HepG2 (cell line): ENCODE measurements around the gene NR3C2. TPM values are rescaled to one million over a fixed set of nuclear protein-coding genes. Genes with fewer than 3 reads are reported as not detected.

Experiments used
- ATAC-seq: fragments of 200-7000 bp; cut with Tn5 transposase; 3 replicates; pipeline ENCODE4 v1.9.1; 2020; ENCODE audit warnings: mild to moderate bottlenecking, moderate library complexity
- BruUV-seq: library from RNA; stranded (reverse); fragments of 400-500 nt; replicated peaks from 2 replicates; lab custom pipeline; 2021; lab: Mats Ljungman, UMichigan
- CTCF ChIA-PET: fragments of 300-600 bp; formaldehyde crosslinking; extraction: SDS; loops from one replicate; lab custom pipeline; 2021; ENCODE audit warnings: low total read pairs, inconsistent platforms, low intra/inter-chr PET ratio; lab: Yijun Ruan, JAX
- POLR2A ChIA-PET: fragments of 350-600 bp; sonication (Branson Sonifier 250); formaldehyde crosslinking; loops from one replicate; lab custom pipeline; 2020; ENCODE audit warnings: antibody characterized with exemption, inconsistent platforms; lab: Yijun Ruan, JAX
- DNase-seq: peaks from one replicate; pipeline ENCODE4 v3.0.0-alpha.2; 2015; ENCODE audit warnings: low spot score
- FAIRE-seq: peaks from 3 replicates; lab custom pipeline; 2011; peaks lifted over from hg19 to GRCh38; lab: Jason Lieb, UNC
- H2AFZ ChIP-seq: one replicate; pipeline ENCODE4 v1.6.1; 2011; ENCODE audit warnings: low read length, inconsistent platforms
- H3K27ac ChIP-seq: fragments of 300-600 bp; 3 replicates; pipeline ENCODE4 v1.8.0; 2011; ENCODE audit warnings: mixed run types, mild to moderate bottlenecking, mixed read lengths, low read length, inconsistent platforms; ENCODE audit not compliant: insufficient read depth; ENCODE audit errors: extremely low read length
- H3K27me3 ChIP-seq, 2 experiments: fragments of 200-600 bp in 1 of 2; 2 replicates in 1 of 2; 3 replicates in 1 of 2; pipeline versions ENCODE4 v1.6.0 to v1.8.0; 2011; ENCODE audit warnings: low read length in 2 of 2, mild to moderate bottlenecking in 2 of 2, moderate library complexity in 2 of 2, inconsistent platforms in 1 of 2; ENCODE audit not compliant: insufficient read depth in 2 of 2, control insufficient read depth in 1 of 2
- H3K36me3 ChIP-seq, 2 experiments: fragments of 200-600 bp in 1 of 2; replicated peaks in 1 of 2; 2 replicates in 1 of 2; 3 replicates in 1 of 2; pipeline versions ENCODE4 v1.5.1 to v1.8.0; 2011; ENCODE audit warnings: low read length in 2 of 2, inconsistent platforms in 1 of 2; ENCODE audit not compliant: insufficient read depth in 2 of 2, control insufficient read depth in 1 of 2
- H3K4me1 ChIP-seq: 2 replicates; pipeline ENCODE4 v1.5.1; 2012; ENCODE audit warnings: low read length, inconsistent platforms; ENCODE audit not compliant: insufficient read depth
- H3K4me2 ChIP-seq: 2 replicates; pipeline ENCODE4 v1.6.0; 2011; ENCODE audit warnings: low read depth, low read length, inconsistent platforms
- H3K4me3 ChIP-seq, 3 experiments: fragments of 200-600 bp in 1 of 3; sonication (generic), shearing (Covaris generic) in 1 of 3; replicated peaks in 1 of 3; 2 replicates each; pipeline ENCODE4 v1.5.1; 2011 to 2016; ENCODE audit warnings: low read length in 3 of 3, inconsistent platforms in 2 of 3, low read depth in 2 of 3, mild to moderate bottlenecking in 2 of 3, control low read depth in 1 of 3, mixed read lengths in 1 of 3; ENCODE audit not compliant: insufficient read depth in 1 of 3
- H3K79me2 ChIP-seq: one replicate; pipeline ENCODE4 v1.6.1; 2011; ENCODE audit warnings: low read length, inconsistent platforms; ENCODE audit not compliant: insufficient read depth
- H3K9ac ChIP-seq: 2 replicates; pipeline ENCODE4 v1.6.0; 2011; ENCODE audit warnings: mild to moderate bottlenecking, low read depth, low read length, inconsistent platforms; ENCODE audit not compliant: insufficient read depth
- H3K9me3 ChIP-seq: 2 replicates; pipeline ENCODE4 v1.5.1; 2012; ENCODE audit warnings: mild to moderate bottlenecking, low read length
- H4K20me1 ChIP-seq: 2 replicates; pipeline ENCODE4 v1.6.0; 2011; ENCODE audit warnings: inconsistent platforms, mild to moderate bottlenecking, low read length, moderate library complexity; ENCODE audit not compliant: insufficient read depth
- CBX5 ChIP-seq: sonication (generic); formaldehyde crosslinking; IDR thresholded peaks from 2 replicates; pipeline ENCODE4 v1.4.0; 2020; ENCODE audit warnings: missing genetic modification reagents, borderline replicate concordance
- THAP8 ChIP-seq: sonication (generic); formaldehyde crosslinking; IDR thresholded peaks from 2 replicates; pipeline ENCODE4 v1.5.1; 2020; ENCODE audit warnings: missing genetic modification reagents, mild to moderate bottlenecking, borderline replicate concordance
- ZBTB1 ChIP-seq: sonication (generic); formaldehyde crosslinking; IDR thresholded peaks from 2 replicates; pipeline ENCODE4 v1.4.0; 2020; ENCODE audit warnings: missing genetic modification reagents, borderline replicate concordance
- ZBTB33 ChIP-seq: sonication (generic); formaldehyde crosslinking; IDR thresholded peaks from 2 replicates; pipeline ENCODE4 v1.4.0; 2020; ENCODE audit warnings: missing genetic modification reagents
- ZBTB44 ChIP-seq: sonication (generic); formaldehyde crosslinking; IDR thresholded peaks from 2 replicates; pipeline ENCODE4 v1.4.0; 2020; ENCODE audit warnings: missing genetic modification reagents
- ZFP36L2 ChIP-seq: sonication (generic); formaldehyde crosslinking; IDR thresholded peaks from 2 replicates; pipeline ENCODE4 v1.4.0; 2020; ENCODE audit warnings: missing genetic modification reagents
- ZMYM3 ChIP-seq: sonication (generic); formaldehyde crosslinking; IDR thresholded peaks from 2 replicates; pipeline ENCODE4 v1.5.1; 2020; ENCODE audit warnings: mild to moderate bottlenecking, missing genetic modification reagents
- ZNF276 ChIP-seq: sonication (generic); formaldehyde crosslinking; IDR thresholded peaks from 2 replicates; pipeline ENCODE4 v1.4.0; 2020; ENCODE audit warnings: mild to moderate bottlenecking, low read depth, missing genetic modification reagents
- ZNF607 ChIP-seq: sonication (generic); formaldehyde crosslinking; IDR thresholded peaks from 2 replicates; pipeline ENCODE4 v1.5.1; 2020; ENCODE audit warnings: missing genetic modification reagents, mild to moderate bottlenecking, borderline replicate concordance
- ZNF652 ChIP-seq: IDR thresholded peaks from 2 replicates; pipeline ENCODE4 v1.6.1; 2016; ENCODE audit warnings: low read depth, borderline replicate concordance
- WGBS: methylation state at CpG from one replicate; pipeline ENCODE4 v1.1.6; 2017; ENCODE audit warnings: low lambda C conversion rate; 5-methylcytosine and 5-hydroxymethylcytosine counted together
- in situ Hi-C: cut with HindIII; loops from 2 replicates; pipeline ENCODE4 v1.10.0; 2017; ENCODE audit warnings: low pct_unique_long_range_greater_than_20kb; ENCODE audit not compliant: extremely low pct_ligation_motif_present
- intact Hi-C: fragments of 100-400 bp; cut with micrococcal nuclease; formaldehyde crosslinking; loops from one replicate; pipeline ENCODE4 v1.10.0; 2022; ENCODE audit not compliant: unreplicated experiment
- polyA plus RNA-seq, 8 experiments: library from polyadenylated mRNA; depleted of rRNA in 3 of 8; stranded (reverse) in 7 of 8; unstranded in 1 of 8; fragments of >200 nt; fragmentation: Illumina TruSeq in 4 of 8; extraction: Trizol in 4 of 8; gene quantifications; 2 replicates each; pipeline versions ENCODE4 v1.2.1 to v1.2.3, GENCODE V29; 2011 to 2016; ENCODE audit warnings: low read depth in 4 of 8, missing spikeins in 1 of 8, mixed read lengths in 1 of 8; ENCODE audit not compliant: insufficient read depth in 1 of 8
- total RNA-seq, 5 experiments: library from RNA; depleted of rRNA; stranded (reverse); fragments of >200 nt; fragmentation: Illumina TruSeq; extraction: Trizol; gene quantifications; 2 replicates each; pipeline ENCODE4 v1.2.3, GENCODE V29; 2016; ENCODE audit warnings: low read depth in 1 of 5
- TF ChIP-seq, protein P1 (sequence below): sonication (generic); formaldehyde crosslinking; IDR thresholded peaks from 2 replicates; pipeline ENCODE4 v1.4.0; 2020; ENCODE audit warnings: mild to moderate bottlenecking, low read depth, missing genetic modification reagents
- TF ChIP-seq, protein P2 (sequence below): sonication (generic); formaldehyde crosslinking; IDR thresholded peaks from 2 replicates; pipeline ENCODE4 v1.9.0; 2022; ENCODE audit warnings: low read depth, missing genetic modification reagents

Gene NR3C2
- total and polyA plus RNA-seq, 2 of the 13 experiments (the other 11 are each of a cell fraction or from before 2014, with no cell fraction given): 0.26 to 0.46 TPM

GRCh38 chr4:148481636-148482035, 39.4 kb upstream of the NR3C2 start:
- Histone ChIP-seq H3K27ac (no peak overlapping the region), H3K27me3 (no peaks in the 10 kb centered on the region), H2AFZ (no peak overlapping the region), H3K4me2 (no peak overlapping the region), H3K4me1 (no peaks in the 10 kb centered on the region), H3K4me3 (no peak overlapping the region), H4K20me1 (0 out of 2 replicates have a peak, but pooled peaks cover 2% of the 10 kb centered on the region)
- WGBS: 17% methylated on average over 3 of the region's 3 CpGs
- POLR2A ChIA-PET: no interaction called here
- CTCF ChIA-PET: no interaction called here
- in situ Hi-C loops (no loop called here), intact Hi-C loops (loop anchor here (2.0 kb wide), 1 partner anchor 61 kb away; no protein-coding TSS in a partner anchor)
- no peak for FAIRE-seq
- TF ChIP-seq ZNF652 (CRISPR knock-in tag) (no peak), ZFP36L2 (CRISPR knock-in tag) (no peak), CBX5 (CRISPR knock-in tag) (no peak), ZNF607 (CRISPR knock-in tag) (no peak), ZBTB44 (CRISPR knock-in tag) (no peak), ZMYM3 (CRISPR knock-in tag) (no peak), ZBTB33 (CRISPR knock-in tag) (no peak), ZNF276 (CRISPR knock-in tag) (no peak), ZBTB1 (CRISPR knock-in tag) (no peak), THAP8 (CRISPR knock-in tag) (no peak)
- TF ChIP-seq, protein P1, sequence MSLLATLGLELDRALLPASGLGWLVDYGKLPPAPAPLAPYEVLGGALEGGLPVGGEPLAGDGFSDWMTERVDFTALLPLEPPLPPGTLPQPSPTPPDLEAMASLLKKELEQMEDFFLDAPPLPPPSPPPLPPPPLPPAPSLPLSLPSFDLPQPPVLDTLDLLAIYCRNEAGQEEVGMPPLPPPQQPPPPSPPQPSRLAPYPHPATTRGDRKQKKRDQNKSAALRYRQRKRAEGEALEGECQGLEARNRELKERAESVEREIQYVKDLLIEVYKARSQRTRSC (CRISPR knock-in tag): no peak
- TF ChIP-seq, protein P2, sequence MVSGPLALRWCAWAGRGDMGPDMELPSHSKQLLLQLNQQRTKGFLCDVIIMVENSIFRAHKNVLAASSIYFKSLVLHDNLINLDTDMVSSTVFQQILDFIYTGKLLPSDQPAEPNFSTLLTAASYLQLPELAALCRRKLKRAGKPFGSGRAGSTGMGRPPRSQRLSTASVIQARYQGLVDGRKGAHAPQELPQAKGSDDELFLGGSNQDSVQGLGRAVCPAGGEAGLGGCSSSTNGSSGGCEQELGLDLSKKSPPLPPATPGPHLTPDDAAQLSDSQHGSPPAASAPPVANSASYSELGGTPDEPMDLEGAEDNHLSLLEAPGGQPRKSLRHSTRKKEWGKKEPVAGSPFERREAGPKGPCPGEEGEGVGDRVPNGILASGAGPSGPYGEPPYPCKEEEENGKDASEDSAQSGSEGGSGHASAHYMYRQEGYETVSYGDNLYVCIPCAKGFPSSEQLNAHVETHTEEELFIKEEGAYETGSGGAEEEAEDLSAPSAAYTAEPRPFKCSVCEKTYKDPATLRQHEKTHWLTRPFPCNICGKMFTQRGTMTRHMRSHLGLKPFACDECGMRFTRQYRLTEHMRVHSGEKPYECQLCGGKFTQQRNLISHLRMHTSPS (CRISPR knock-in tag): no peak
- TF ChIP-seq, all 625 proteins: peak for 0
- no peak overlapping the region for H3K9ac ChIP-seq
- ATAC-seq (no peak), DNase-seq (no peak)
- no peaks in the 10 kb centered on the region for H3K9me3 ChIP-seq
- H3K36me3 ChIP-seq: no peaks in the 10 kb centered on the region
- no TSS peak for BruUV-seq
- no peaks in the 10 kb centered on the region for H3K79me2 ChIP-seq
